ENCODE data around the gene ABAT.

The ABAT gene

GRCh38 chr16:8751481-8752311, 77.3 kb downstream of the ABAT start:
- Histone ChIP-seq H3K27me3 (ENCODE audit: control insufficient read depth, insufficient read depth, low read length) (no peaks in the 10 kb centered on the region), H3K9ac (ENCODE audit: low read length) (no peak overlapping the region), H3K27ac (ENCODE audit: low read depth, low read length) (no peak overlapping the region), H3K4me3 (ENCODE audit: low read length) (no peak overlapping the region), H3K36me3 (ENCODE audit: control insufficient read depth, insufficient read depth, low read length) (no peaks in the 10 kb centered on the region), H3K4me1 (ENCODE audit: control insufficient read depth, insufficient read depth, low read length) (peaks cover 3% of the 10 kb centered on the region)

- Histone ChIP-seq H3K9ac (ENCODE audit: low read length) (no peak overlapping the region), H3K27me3 (ENCODE audit: control insufficient read depth, insufficient read depth, low read length) (no peaks in the 10 kb centered on the region), H3K4me3 (ENCODE audit: low read length) (no peak overlapping the region)
These were observed 78.3 kb downstream of the ABAT start for GRCh38 chr16:8752706-8753105.

GRCh38 chr16:8753416-8754054, 79.1 kb downstream of the ABAT start:
- Histone ChIP-seq H3K27me3 (ENCODE audit: control insufficient read depth, insufficient read depth, low read length) (no peaks in the 10 kb centered on the region), H3K9ac (ENCODE audit: low read length) (no peak overlapping the region), H3K27ac (ENCODE audit: low read depth, low read length) (no peak overlapping the region), H3K4me1 (ENCODE audit: control insufficient read depth, insufficient read depth, low read length) (peaks cover 3% of the 10 kb centered on the region), H3K36me3 (ENCODE audit: control insufficient read depth, insufficient read depth, low read length) (no peaks in the 10 kb centered on the region), H3K4me3 (ENCODE audit: low read length) (no peak overlapping the region)

More at GRCh38 chr16:8752706-8753105, 78.3 kb downstream of the ABAT start:
- no peak overlapping the region for H3K27ac ChIP-seq (ENCODE audit: low read depth, low read length)
- no peaks in the 10 kb centered on the region for H3K36me3 ChIP-seq (ENCODE audit: control insufficient read depth, insufficient read depth, low read length)
- H3K4me1 ChIP-seq (ENCODE audit: control insufficient read depth, insufficient read depth, low read length), result peaks cover 3% of the 10 kb centered on the region

- no peak overlapping the region for H3K27ac ChIP-seq (ENCODE audit: low read depth, low read length)
- peaks cover 1% of the 10 kb centered on the region for H3K4me1 ChIP-seq (ENCODE audit: control insufficient read depth, insufficient read depth, low read length)
- no peaks in the 10 kb centered on the region for H3K27me3 ChIP-seq (ENCODE audit: control insufficient read depth, insufficient read depth, low read length)
- H3K4me3 ChIP-seq (ENCODE audit: low read length), result no peak overlapping the region
- no peaks in the 10 kb centered on the region for H3K36me3 ChIP-seq (ENCODE audit: control insufficient read depth, insufficient read depth, low read length)
- H3K9ac ChIP-seq (ENCODE audit: low read length), result no peak overlapping the region
These were observed 82.3 kb downstream of the ABAT start for GRCh38 chr16:8756755-8757154.

- H3K4me1 ChIP-seq (ENCODE audit: control insufficient read depth, insufficient read depth, low read length), result no peaks in the 10 kb centered on the region
- no peaks in the 10 kb centered on the region for H3K27me3 ChIP-seq (ENCODE audit: control insufficient read depth, insufficient read depth, low read length)
- H3K27ac ChIP-seq (ENCODE audit: low read depth, low read length), result no peak overlapping the region
- no peaks in the 10 kb centered on the region for H3K36me3 ChIP-seq (ENCODE audit: control insufficient read depth, insufficient read depth, low read length)
- no peak overlapping the region for H3K4me3 ChIP-seq (ENCODE audit: low read length)
- no peak overlapping the region for H3K9ac ChIP-seq (ENCODE audit: low read length)
These were observed 83.6 kb downstream of the ABAT start for GRCh38 chr16:8758022-8758421.

- H3K27ac ChIP-seq (ENCODE audit: low read depth, low read length), result no peak overlapping the region
- no peaks in the 10 kb centered on the region for H3K27me3 ChIP-seq (ENCODE audit: control insufficient read depth, insufficient read depth, low read length)
- H3K9ac ChIP-seq (ENCODE audit: low read length), result no peak overlapping the region
- no peaks in the 10 kb centered on the region for H3K36me3 ChIP-seq (ENCODE audit: control insufficient read depth, insufficient read depth, low read length)
- no peak overlapping the region for H3K4me3 ChIP-seq (ENCODE audit: low read length)
- H3K4me1 ChIP-seq (ENCODE audit: control insufficient read depth, insufficient read depth, low read length), result no peaks in the 10 kb centered on the region
These were observed 85.6 kb downstream of the ABAT start for GRCh38 chr16:8760021-8760420.

GRCh38 chr16:8761078-8761477, 86.7 kb downstream of the ABAT start:
- Histone ChIP-seq H3K4me3 (ENCODE audit: low read length) (no peak overlapping the region), H3K27me3 (ENCODE audit: control insufficient read depth, insufficient read depth, low read length) (no peaks in the 10 kb centered on the region), H3K27ac (ENCODE audit: low read depth, low read length) (no peak overlapping the region), H3K4me1 (ENCODE audit: control insufficient read depth, insufficient read depth, low read length) (no peaks in the 10 kb centered on the region), H3K9ac (ENCODE audit: low read length) (no peak overlapping the region), H3K36me3 (ENCODE audit: control insufficient read depth, insufficient read depth, low read length) (peaks cover 1% of the 10 kb centered on the region)

- Histone ChIP-seq H3K27me3 (ENCODE audit: control insufficient read depth, insufficient read depth, low read length) (no peaks in the 10 kb centered on the region), H3K9ac (ENCODE audit: low read length) (no peak overlapping the region), H3K27ac (ENCODE audit: low read depth, low read length) (no peak overlapping the region), H3K4me1 (ENCODE audit: control insufficient read depth, insufficient read depth, low read length) (no peaks in the 10 kb centered on the region), H3K4me3 (ENCODE audit: low read length) (no peak overlapping the region), H3K36me3 (ENCODE audit: control insufficient read depth, insufficient read depth, low read length) (peaks cover 2% of the 10 kb centered on the region)
These were observed 87.8 kb downstream of the ABAT start for GRCh38 chr16:8762254-8762653.

- Histone ChIP-seq H3K4me3 (ENCODE audit: low read length) (no peak overlapping the region), H3K4me1 (ENCODE audit: control insufficient read depth, insufficient read depth, low read length) (no peaks in the 10 kb centered on the region), H3K27me3 (ENCODE audit: control insufficient read depth, insufficient read depth, low read length) (no peaks in the 10 kb centered on the region), H3K36me3 (ENCODE audit: control insufficient read depth, insufficient read depth, low read length) (peaks cover 2% of the 10 kb centered on the region), H3K27ac (ENCODE audit: low read depth, low read length) (no peak overlapping the region), H3K9ac (ENCODE audit: low read length) (no peak overlapping the region)
These were observed 88.7 kb downstream of the ABAT start for GRCh38 chr16:8763083-8763482.

GRCh38 chr16:8763899-8764298, 89.5 kb downstream of the ABAT start:
- H3K4me1 ChIP-seq (ENCODE audit: control insufficient read depth, insufficient read depth, low read length), result no peaks in the 10 kb centered on the region
- H3K36me3 ChIP-seq (ENCODE audit: control insufficient read depth, insufficient read depth, low read length), result peaks cover 2% of the 10 kb centered on the region

GRCh38 chr16:8764525-8765250, 90.3 kb downstream of the ABAT start:
- no peaks in the 10 kb centered on the region for H3K27me3 ChIP-seq (ENCODE audit: control insufficient read depth, insufficient read depth, low read length)
- peaks cover 2% of the 10 kb centered on the region for H3K36me3 ChIP-seq (ENCODE audit: control insufficient read depth, insufficient read depth, low read length)
- no peak overlapping the region for H3K4me3 ChIP-seq (ENCODE audit: low read length)
- no peak overlapping the region for H3K9ac ChIP-seq (ENCODE audit: low read length)
- H3K27ac ChIP-seq (ENCODE audit: low read depth, low read length), result no peak overlapping the region
- H3K4me1 ChIP-seq (ENCODE audit: control insufficient read depth, insufficient read depth, low read length), result no peaks in the 10 kb centered on the region

More at GRCh38 chr16:8763899-8764298, 89.5 kb downstream of the ABAT start:
- H3K27me3 ChIP-seq (ENCODE audit: control insufficient read depth, insufficient read depth, low read length), result no peaks in the 10 kb centered on the region
- H3K9ac ChIP-seq (ENCODE audit: low read length), result no peak overlapping the region
- no peak overlapping the region for H3K27ac ChIP-seq (ENCODE audit: low read depth, low read length)
- H3K4me3 ChIP-seq (ENCODE audit: low read length), result no peak overlapping the region

- Histone ChIP-seq H3K27me3 (ENCODE audit: control insufficient read depth, insufficient read depth, low read length) (no peaks in the 10 kb centered on the region), H3K9ac (ENCODE audit: low read length) (no peak overlapping the region), H3K27ac (ENCODE audit: low read depth, low read length) (no peak overlapping the region), H3K36me3 (ENCODE audit: control insufficient read depth, insufficient read depth, low read length) (peaks cover 2% of the 10 kb centered on the region), H3K4me1 (ENCODE audit: control insufficient read depth, insufficient read depth, low read length) (no peaks in the 10 kb centered on the region), H3K4me3 (ENCODE audit: low read length) (no peak overlapping the region)
These were observed 92.8 kb downstream of the ABAT start for GRCh38 chr16:8767176-8767575.

All from rectal smooth muscle tissue (tissue), 1 donor.